ENCODE measurements around the gene CACNG6.

DNA sequence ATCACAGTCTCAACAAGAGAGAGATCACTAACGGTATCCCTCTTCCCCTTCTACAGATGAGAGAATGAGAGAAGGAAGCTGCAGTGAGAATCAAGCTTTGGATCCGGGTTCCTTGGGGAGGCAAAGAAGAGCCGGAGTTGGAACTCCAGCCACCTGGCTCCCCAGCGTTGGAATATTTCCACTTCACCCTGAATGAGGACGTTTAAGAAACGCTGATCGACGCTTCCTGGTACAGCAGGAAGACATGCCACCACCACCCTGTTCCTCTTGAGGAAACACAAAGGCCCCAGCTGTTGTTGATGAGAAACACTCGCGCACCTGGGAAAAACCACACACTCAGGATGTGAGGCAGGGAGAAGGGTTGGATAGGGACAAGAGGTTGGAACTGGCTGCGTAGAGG lies 40.0 kb upstream of the CACNG6 start:
- TF ChIP-seq, protein P1, sequence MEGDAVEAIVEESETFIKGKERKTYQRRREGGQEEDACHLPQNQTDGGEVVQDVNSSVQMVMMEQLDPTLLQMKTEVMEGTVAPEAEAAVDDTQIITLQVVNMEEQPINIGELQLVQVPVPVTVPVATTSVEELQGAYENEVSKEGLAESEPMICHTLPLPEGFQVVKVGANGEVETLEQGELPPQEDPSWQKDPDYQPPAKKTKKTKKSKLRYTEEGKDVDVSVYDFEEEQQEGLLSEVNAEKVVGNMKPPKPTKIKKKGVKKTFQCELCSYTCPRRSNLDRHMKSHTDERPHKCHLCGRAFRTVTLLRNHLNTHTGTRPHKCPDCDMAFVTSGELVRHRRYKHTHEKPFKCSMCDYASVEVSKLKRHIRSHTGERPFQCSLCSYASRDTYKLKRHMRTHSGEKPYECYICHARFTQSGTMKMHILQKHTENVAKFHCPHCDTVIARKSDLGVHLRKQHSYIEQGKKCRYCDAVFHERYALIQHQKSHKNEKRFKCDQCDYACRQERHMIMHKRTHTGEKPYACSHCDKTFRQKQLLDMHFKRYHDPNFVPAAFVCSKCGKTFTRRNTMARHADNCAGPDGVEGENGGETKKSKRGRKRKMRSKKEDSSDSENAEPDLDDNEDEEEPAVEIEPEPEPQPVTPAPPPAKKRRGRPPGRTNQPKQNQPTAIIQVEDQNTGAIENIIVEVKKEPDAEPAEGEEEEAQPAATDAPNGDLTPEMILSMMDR (optimal IDR thresholded peaks at IDR 0.05 in 1 of 3, IDR thresholded peaks at IDR 0.05 in 1 of 3, conservative IDR thresholded peaks at IDR 0.05 in 1 of 3; ENCODE audit: extremely low read depth in 1 of 3, insufficient read depth in 2 of 3, low read length in 3 of 3): no peak
- no peak for TF ChIP-seq EZH2 (IDR thresholded peaks at IDR 0.05; ENCODE audit: low read length)
